Stimulated activated CD4-positive, alpha-beta T cell treated with anti-CD3 and anti-CD28 coated beads, Interleukin-12 subunit alpha, Interleukin-12 subunit beta, amount 100 ng/mL, for 24 hours (primary cell): Measurements from ENCODE around the gene SMIM34.
"Not testable (repeated sequence)": the region's sequence is repeated elsewhere in the genome, so short reads cannot be mapped to it uniquely, and the experiment has no call there.

Experiments
- DNase-seq, 2 experiments: peaks; one replicate each; pipeline ENCODE4 v3.0.0-alpha.2; 2020; ENCODE audit warnings: low read depth in 2 of 2

The SMIM34 gene

DNA sequence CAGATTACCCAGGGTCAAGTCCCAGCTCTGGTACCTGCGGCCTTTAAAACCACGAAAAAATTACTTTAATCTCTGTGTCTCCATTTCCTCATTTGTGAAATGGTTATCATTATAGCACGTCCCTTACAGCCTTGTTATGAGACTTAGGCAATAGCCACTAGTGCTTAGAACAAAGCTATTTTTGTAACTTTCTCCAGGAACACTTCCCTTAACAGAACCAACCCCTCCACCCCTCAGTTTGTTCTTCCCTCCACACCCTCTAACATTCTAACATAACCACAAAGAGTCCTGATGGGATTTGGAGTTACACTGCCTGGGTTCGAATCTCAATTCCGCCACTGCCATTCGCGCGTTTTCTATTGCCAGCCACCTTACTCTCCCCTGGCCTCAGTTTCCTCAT is 49.3 kb downstream of the SMIM34 start:
- DNase-seq = not testable (repeated sequence)

DNA sequence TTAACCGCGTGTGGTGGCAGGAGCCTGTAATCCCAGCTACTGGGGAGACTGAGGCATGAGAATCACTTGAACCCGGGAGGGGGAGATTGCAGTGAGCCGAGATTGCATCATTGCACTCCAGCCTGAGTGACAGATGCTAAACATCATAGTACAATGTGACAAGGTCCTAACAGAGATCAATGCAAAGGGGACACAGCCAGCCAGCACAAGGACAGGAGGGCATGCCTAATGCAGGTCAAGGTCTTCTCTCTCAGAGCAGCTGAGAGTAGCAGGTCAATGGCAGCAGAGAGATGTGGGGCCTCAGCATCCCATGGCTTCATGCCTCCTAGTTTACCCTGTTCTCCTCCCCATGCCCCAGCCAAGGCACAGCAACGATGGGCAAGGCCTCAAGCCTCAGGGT is 51.4 kb downstream of the SMIM34 start:
- DNase-seq = no peak

DNA sequence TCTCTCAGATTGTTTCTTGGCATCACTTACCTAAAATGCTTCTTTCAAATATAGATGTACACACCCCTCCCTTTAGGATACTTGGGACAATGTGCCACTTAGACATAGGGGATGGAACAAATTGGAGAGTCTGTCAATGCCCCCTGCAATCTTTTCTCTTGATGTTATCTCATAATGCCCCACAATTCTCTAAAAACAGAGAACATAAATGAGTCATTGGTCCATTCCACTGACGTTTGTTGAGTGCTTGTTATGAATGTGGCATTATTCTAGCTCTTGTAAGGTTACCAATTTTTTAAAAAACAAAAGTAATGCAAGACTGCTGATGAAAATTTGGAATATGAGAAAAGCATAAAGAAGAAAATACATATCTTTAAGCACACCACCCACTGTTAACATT is 54.0 kb downstream of the SMIM34 start:
- no peak for DNase-seq
